Lung microvascular endothelial cell (primary cell): ENCODE measurements around the gene AFF4. TPM values are rescaled to one million over a fixed set of nuclear protein-coding genes. Genes with fewer than 3 reads are reported as not detected.

Source experiments
- DNase-seq, 2 donors: peaks; one replicate each; pipeline versions ENCODE4 v3.0.0 to v3.0.0-alpha.2; 2010; ENCODE audit warnings: low read depth in 2 of 2
- total RNA-seq: library from RNA; depleted of rRNA; stranded (reverse); fragments of >200 nt; gene quantifications from 2 replicates; pipeline ENCODE4 v1.2.1, GENCODE V29; 2014

The AFF4 gene
- total RNA-seq, 1 donor from 2014 or later = 20.4 TPM

DNA sequence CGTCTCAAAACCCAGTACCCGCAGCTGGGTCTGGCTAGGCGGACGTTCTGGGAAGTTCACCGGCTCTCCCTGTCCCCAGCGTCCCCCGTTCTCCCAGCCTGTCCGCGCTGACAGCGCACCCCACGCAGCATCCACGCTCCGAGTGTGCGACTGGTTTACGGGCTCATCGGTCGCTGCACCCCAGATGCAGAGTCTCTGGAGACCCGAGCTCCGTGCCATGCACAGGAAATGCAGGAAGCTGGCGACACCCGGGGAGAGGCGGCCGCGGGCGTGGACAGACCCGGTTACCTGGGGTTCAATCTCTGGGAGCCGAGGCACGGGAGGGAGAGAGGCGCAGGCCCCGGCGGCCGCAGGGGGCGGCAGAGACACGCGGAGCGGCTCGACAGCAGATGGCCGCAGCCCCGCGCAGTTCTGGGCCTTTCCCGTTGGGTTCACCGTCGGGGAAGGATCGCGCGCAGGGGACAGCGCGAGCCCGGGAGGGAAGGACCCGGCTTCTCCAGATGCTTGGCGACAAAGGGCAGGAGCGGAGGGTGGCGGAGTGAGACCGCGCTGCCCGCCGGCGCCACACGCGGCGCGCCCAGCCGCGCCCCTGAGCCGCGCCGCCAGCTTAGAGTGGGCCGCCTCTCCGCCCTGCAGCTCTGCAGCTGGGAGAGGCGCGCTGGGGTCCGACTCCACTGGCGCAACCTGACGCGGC lies 133.5 kb downstream of the AFF4 start:
- peak; percentile 75 to 79 for DNase-seq

DNA sequence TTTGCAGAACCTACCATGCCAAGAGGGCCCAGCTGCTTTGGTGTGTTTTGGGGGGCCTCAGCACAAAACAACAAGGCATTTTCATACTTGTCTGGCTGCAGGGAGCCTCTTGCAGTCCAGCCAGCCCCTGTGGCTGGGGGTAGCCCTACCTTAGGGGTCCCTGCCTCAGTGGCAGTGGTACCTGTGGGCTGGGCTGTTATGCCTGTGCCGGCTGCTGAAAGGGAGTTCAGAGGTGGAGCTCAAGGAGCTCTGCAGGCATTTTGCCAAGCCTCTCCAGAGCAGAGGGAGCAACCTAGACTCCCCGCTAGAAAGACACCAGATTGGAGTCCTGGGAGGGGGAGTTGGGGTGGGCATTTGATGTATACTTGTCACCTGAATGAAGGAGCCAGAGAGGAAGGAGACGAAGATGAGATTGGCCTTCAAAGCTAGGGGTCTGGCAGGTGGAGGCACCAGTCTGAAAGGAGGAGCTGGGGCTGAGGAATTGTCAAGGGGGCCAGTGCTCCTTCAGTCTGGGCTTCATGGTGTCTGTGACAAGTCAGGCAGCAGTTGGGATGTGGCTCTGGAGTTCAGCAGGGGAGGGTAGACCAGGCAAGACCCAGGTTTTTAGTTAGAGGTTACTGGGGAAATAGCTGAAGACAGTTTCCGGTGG lies 134.5 kb downstream of the AFF4 start:
- DNase-seq = no peak

DNA sequence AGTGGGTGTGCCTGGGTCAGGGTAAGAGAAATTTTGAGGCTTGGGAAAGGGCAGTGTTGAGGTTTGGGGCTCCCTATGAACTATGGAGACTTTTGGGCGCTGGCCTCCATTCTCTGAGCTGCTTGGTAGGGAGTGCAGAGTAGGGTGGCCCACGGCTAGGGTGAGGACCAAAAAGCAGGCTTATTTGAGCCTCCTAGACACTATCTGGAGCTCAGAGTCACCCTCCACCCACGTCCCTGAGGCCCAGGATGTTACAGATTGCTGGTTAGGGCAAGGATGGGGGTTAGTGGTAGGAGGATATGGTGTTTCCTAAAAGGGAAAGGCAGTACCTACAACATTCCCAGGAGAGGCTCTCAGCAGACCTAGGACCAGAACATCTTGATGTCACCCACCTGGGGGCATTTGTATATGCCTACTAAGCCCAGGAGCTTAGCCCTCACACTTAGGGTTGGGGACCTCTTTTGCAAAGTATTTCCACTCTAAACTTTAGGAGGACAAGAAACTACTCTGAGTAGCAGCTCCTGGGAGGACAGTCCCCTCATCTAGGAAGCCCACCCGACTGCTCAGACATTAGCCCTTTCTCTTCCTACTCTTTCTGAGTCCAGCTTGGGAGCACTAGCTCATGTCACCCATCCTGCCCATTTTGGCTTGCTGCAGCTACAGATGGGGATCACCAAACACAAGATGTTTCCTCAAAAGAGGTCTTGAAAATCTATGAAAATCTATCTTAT lies 135.3 kb downstream of the AFF4 start:
- no peak for DNase-seq

DNA sequence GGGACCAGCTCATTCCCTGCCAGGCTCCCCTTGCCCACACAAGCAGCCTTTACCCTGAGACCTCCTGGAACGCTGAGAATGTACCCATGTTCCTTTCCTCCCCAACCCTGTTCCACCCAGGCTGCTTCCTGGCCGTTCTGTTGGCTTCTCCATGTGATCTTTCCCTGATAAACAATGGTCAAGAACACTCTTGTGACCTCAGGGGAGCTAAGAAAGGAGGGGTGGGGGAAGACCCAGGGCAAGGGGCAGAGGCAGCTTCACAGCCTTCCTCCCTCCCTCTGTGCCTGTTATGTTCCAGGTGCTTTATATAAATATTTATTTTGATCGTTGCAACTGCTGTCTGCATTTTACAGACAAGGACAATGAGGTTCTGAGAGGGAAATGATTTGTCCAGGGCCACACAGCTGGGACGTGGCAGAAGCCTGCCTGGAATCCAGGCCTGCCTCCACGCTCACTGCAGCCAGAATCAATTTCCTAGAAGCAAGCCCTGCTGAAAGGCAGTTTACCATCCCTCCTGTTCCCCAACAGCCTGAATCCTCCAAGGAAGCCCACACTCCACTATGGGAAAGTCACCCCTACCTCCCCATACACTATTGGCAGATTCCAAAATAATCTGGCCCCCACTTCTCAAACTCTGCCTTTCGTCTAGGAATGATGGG lies 136.9 kb downstream of the AFF4 start:
- DNase-seq = peak in 1 of 2 donors; percentile 42

DNA sequence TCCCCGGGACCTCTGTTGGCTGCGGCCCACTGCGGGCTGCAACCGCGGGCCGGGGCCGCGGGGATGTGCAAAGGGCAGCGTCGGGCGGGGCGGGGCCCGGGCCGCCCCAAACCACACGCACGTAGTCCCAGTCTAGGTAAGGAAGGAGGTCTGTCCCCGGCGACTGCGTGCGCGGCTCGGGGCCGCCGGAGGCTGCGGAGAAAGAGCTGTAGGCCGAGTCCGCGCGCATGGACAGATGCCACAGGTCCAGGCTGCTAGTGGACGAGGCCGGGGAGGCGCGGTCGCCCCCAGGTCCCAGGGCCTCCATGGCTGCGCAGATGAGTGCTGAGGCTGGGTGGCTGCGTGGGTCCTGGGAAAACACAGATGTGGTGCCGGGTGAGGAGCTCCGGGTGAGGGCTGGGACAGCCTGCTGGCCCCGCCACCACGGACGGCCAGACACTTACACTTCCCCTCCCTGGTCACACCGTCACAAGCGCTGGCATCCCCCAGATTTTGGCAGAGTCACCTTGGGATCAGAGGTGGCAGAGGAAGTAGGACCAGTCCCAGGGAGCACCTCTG lies 137.5 kb downstream of the AFF4 start:
- no peak for DNase-seq

Other genes starting within 250 kb of the AFF4 start
- 3.9 and 4.2 TPM in 2 replicates for gene KIF3A, start 226.1 kb downstream of the AFF4 start, total RNA-seq
- gene CCNI2, start 216.2 kb downstream of the AFF4 start, total RNA-seq = under 0.01 TPM in 1 of 2 replicates, not detected in the other
- gene SEPTIN8, start 186.4 kb downstream of the AFF4 start, total RNA-seq = 29.2 and 30.7 TPM in 2 replicates
- not detected in 2 replicates for gene SOWAHA, start 150.3 kb downstream of the AFF4 start, total RNA-seq
- 1.4 and 1.5 TPM in 2 replicates for gene SHROOM1, start 133.0 kb downstream of the AFF4 start, total RNA-seq
- not detected in 2 replicates for gene GDF9, start 97.2 kb downstream of the AFF4 start, total RNA-seq
- 91.5 and 111 TPM in 2 replicates for gene UQCRQ, start 97.0 kb downstream of the AFF4 start, total RNA-seq
- gene LEAP2, start 90.0 kb downstream of the AFF4 start, total RNA-seq = under 0.01 TPM in 1 of 2 replicates, not detected in the other
- 13.1 and 14.3 TPM in 2 replicates for gene ZCCHC10, start 62.9 kb upstream of the AFF4 start, total RNA-seq
- 74.8 and 79.1 TPM in 2 replicates for gene HSPA4, start 88.4 kb upstream of the AFF4 start, total RNA-seq